HCT116 (cell line): ENCODE measurements around the gene MGA. TPM values are rescaled to one million over a fixed set of nuclear protein-coding genes. Genes with fewer than 3 reads are reported as not detected.

ENCODE experiments used
- ATAC-seq: fragments of 200-7000 bp; cut with Tn5 transposase; 2 replicates; pipeline ENCODE4 v1.9.1; 2020; ENCODE audit warnings: mild to moderate bottlenecking, moderate library complexity
- BruUV-seq: library from RNA; stranded (reverse); fragments of 400-500 nt; replicated peaks from 2 replicates; lab custom pipeline; 2021; lab: Mats Ljungman, UMichigan
- CTCF ChIA-PET: fragments of 300-600 bp; sonication (Branson Sonifier 250); formaldehyde crosslinking; loops from one replicate; lab custom pipeline; 2021; ENCODE audit warnings: antibody characterized with exemption; lab: Charles Lee
- POLR2A ChIA-PET: fragments of 300-600, 350-600 bp; sonication (Branson Sonifier 250); formaldehyde crosslinking; loops from one replicate; lab custom pipeline; 2021; ENCODE audit warnings: antibody characterized with exemption; lab: Charles Lee
- RAD21 ChIA-PET, 2 experiments: fragments of 300-600 bp; sonication (Branson Sonifier 250); formaldehyde crosslinking; loops; one replicate each; lab custom pipeline; 2023; ENCODE audit warnings: low total read pairs in 2 of 2; ENCODE audit not compliant: uncharacterized antibody in 2 of 2, unreplicated experiment in 2 of 2, low non-redundant PET in 1 of 2; lab: Charles Lee
- DNase-seq: peaks from one replicate; pipeline ENCODE4 v3.0.0-alpha.2; 2010; ENCODE audit warnings: low read depth, low spot score
- H2AFZ ChIP-seq: fragments of 200-600 bp; shearing (Covaris generic), sonication (generic); 2 replicates; pipeline ENCODE4 v1.6.1; 2017; ENCODE audit warnings: low read depth, mixed run types, mixed read lengths, antibody characterized with exemption, low read length; ENCODE audit not compliant: poor library complexity, severe bottlenecking
- H3K27ac ChIP-seq: 2 replicates; pipeline ENCODE4 v1.5.1; 2012; ENCODE audit warnings: low read depth, low read length
- H3K27me3 ChIP-seq: fragments of 200-600 bp; sonication (generic); 2 replicates; pipeline ENCODE4 v1.6.1; 2016; ENCODE audit warnings: mixed run types, low read length, mixed read lengths; ENCODE audit not compliant: insufficient read depth
- H3K36me3 ChIP-seq, 2 experiments: fragments of 200-500 bp in 1 of 2; fragments of 200-600 bp in 1 of 2; sonication (Bioruptor generic) in 1 of 2; sonication (generic) in 1 of 2; 2 replicates each; pipeline versions ENCODE4 v1.5.1 to v1.6.1; 2014 to 2016; ENCODE audit warnings: low read length in 2 of 2, inconsistent platforms in 1 of 2, mixed read lengths in 1 of 2, mixed run types in 1 of 2; ENCODE audit not compliant: insufficient read depth in 2 of 2, control insufficient read depth in 1 of 2
- H3K4me1 ChIP-seq, 2 experiments: fragments of 200-600 bp in 1 of 2; sonication (generic) in 1 of 2; 2 replicates each; pipeline versions ENCODE4 v1.5.1 to v1.6.1; 2012 to 2017; ENCODE audit warnings: low read length in 2 of 2, inconsistent platforms in 1 of 2, mild to moderate bottlenecking in 1 of 2, mixed read lengths in 1 of 2, mixed run types in 1 of 2, moderate library complexity in 1 of 2; ENCODE audit not compliant: insufficient read depth in 2 of 2, control insufficient read depth in 1 of 2
- H3K4me2 ChIP-seq: fragments of 200-600 bp; sonication (generic); 2 replicates; pipeline ENCODE4 v1.6.1; 2017; ENCODE audit warnings: mixed run types, low read length, mixed read lengths
- H3K4me3 ChIP-seq, 2 experiments: fragments of 200-600 bp in 1 of 2; sonication (generic) in 1 of 2; replicated peaks in 1 of 2; 2 replicates each; pipeline ENCODE4 v1.5.1; 2011 to 2016; ENCODE audit warnings: low read length in 2 of 2, control low read depth in 1 of 2, low read depth in 1 of 2, mild to moderate bottlenecking in 1 of 2, mixed read lengths in 1 of 2, mixed run types in 1 of 2
- H3K79me2 ChIP-seq: fragments of 200-600 bp; sonication (generic); 2 replicates; pipeline ENCODE4 v1.6.1; 2017; ENCODE audit warnings: mild to moderate bottlenecking, mixed run types, low read length, moderate library complexity, mixed read lengths; ENCODE audit not compliant: insufficient read depth
- H3K9ac ChIP-seq: fragments of 200-600 bp; sonication (generic); 2 replicates; pipeline ENCODE4 v1.6.1; 2016; ENCODE audit warnings: low read length, mixed read lengths
- H3K9me2 ChIP-seq: fragments of 200-600 bp; sonication (generic), shearing (Covaris generic); 2 replicates; pipeline ENCODE4 v1.6.1; 2017; ENCODE audit warnings: mixed run types, mild to moderate bottlenecking, moderate library complexity; ENCODE audit not compliant: insufficient read depth
- H3K9me3 ChIP-seq, 2 experiments: fragments of 200-500 bp in 1 of 2; fragments of 200-600 bp in 1 of 2; sonication (Bioruptor generic) in 1 of 2; sonication (generic) in 1 of 2; 2 replicates each; pipeline ENCODE4 v1.6.1; 2014 to 2017; ENCODE audit warnings: low read length in 2 of 2, mixed read lengths in 2 of 2, inconsistent platforms in 1 of 2, low read depth in 1 of 2, mild to moderate bottlenecking in 1 of 2, mixed run types in 1 of 2, moderate library complexity in 1 of 2; ENCODE audit not compliant: control insufficient read depth in 1 of 2, insufficient read depth in 1 of 2
- H4K20me1 ChIP-seq: fragments of 200-600 bp; sonication (generic), shearing (Covaris generic); 2 replicates; pipeline ENCODE4 v1.6.1; 2017; ENCODE audit warnings: mixed run types, mild to moderate bottlenecking, moderate library complexity; ENCODE audit not compliant: insufficient read depth
- CEBPB ChIP-seq: IDR thresholded peaks from 2 replicates; pipeline ENCODE4 v1.6.1; 2012; ENCODE audit warnings: low read depth
- ELF1 ChIP-seq: IDR thresholded peaks from 2 replicates; pipeline ENCODE4 v1.6.1; 2012; ENCODE audit warnings: low read depth, borderline replicate concordance
- MAX ChIP-seq: IDR thresholded peaks from 2 replicates; pipeline ENCODE4 v1.6.1; 2012
- POLR2A ChIP-seq: IDR thresholded peaks from 2 replicates; pipeline ENCODE4 v1.7.0; 2011; ENCODE audit warnings: borderline replicate concordance; ENCODE audit not compliant: insufficient read depth, insufficient read length; ENCODE audit errors: extremely low read depth
- POLR2AphosphoS5 ChIP-seq: IDR thresholded peaks from 2 replicates; pipeline ENCODE4 v1.6.1; 2011; ENCODE audit warnings: mild to moderate bottlenecking, low read depth, low read length, moderate library complexity
- RAD21 ChIP-seq: IDR thresholded peaks from 2 replicates; pipeline ENCODE4 v1.6.1; 2012; ENCODE audit warnings: low read depth, mild to moderate bottlenecking
- SP1 ChIP-seq: IDR thresholded peaks from 2 replicates; pipeline ENCODE4 v1.6.1; 2012; ENCODE audit warnings: low read depth
- YY1 ChIP-seq: IDR thresholded peaks from 2 replicates; pipeline ENCODE4 v1.6.1; 2011; ENCODE audit warnings: low read length, low read depth, moderate library complexity, mild to moderate bottlenecking; ENCODE audit not compliant: insufficient replicate concordance; ENCODE audit errors: extremely low read depth
- intact Hi-C: fragments of 100-400 bp; cut with micrococcal nuclease; formaldehyde crosslinking; loops from 2 replicates; pipeline ENCODE4 v1.10.0; 2022
- total RNA-seq: library from RNA; stranded (reverse); gene quantifications from one replicate; pipeline ENCODE4 v1.2.1, GENCODE V29; 2021; ENCODE audit not compliant: unreplicated experiment
- TF ChIP-seq, protein P1 (sequence below): IDR thresholded peaks from 2 replicates; pipeline ENCODE4 v1.6.1; 2012
- TF ChIP-seq, protein P2 (sequence below), 3 experiments: fragments of 200-600 bp in 1 of 3; sonication (generic) in 1 of 3; IDR thresholded peaks in 2 of 3; conservative IDR thresholded peaks in 1 of 3; 2 replicates each; pipeline ENCODE4 v1.5.1; 2012 to 2017; ENCODE audit warnings: low read depth in 2 of 3, low read length in 2 of 3, antibody characterized with exemption in 1 of 3, borderline replicate concordance in 1 of 3, control low read depth in 1 of 3, mild to moderate bottlenecking in 1 of 3, mixed read lengths in 1 of 3, mixed run types in 1 of 3, moderate library complexity in 1 of 3; ENCODE audit not compliant: insufficient read depth in 1 of 3

Gene MGA
- total RNA-seq, 1 experiment from 2014 or later, result 28.9 TPM

GRCh38 chr15:41620536-41621199 lies 39.5 kb upstream of the MGA start:
- Histone ChIP-seq H3K27me3 (no peaks in the 10 kb centered on the region), H2AFZ (no peak overlapping the region), H3K4me3 (no peak overlapping the region), H4K20me1 (no peaks in the 10 kb centered on the region), H3K9me3 (no peaks in the 10 kb centered on the region), H3K27ac (no peak overlapping the region), H3K9me2 (no peaks in the 10 kb centered on the region), H3K4me2 (no peak overlapping the region), H3K36me3 (no peaks in the 10 kb centered on the region)
- POLR2A ChIA-PET, result no interaction called here
- ATAC-seq (no peak), DNase-seq (no peak)
- BruUV-seq, result no TSS peak
- intact Hi-C loops, result no loop called here
- no peak for TF ChIP-seq YY1
- TF ChIP-seq, all 23 proteins: peak for 0
- Histone ChIP-seq H3K4me1 (no peaks in the 10 kb centered on the region), H3K9ac (no peak overlapping the region), H3K79me2 (no peaks in the 10 kb centered on the region)
- ChIA-PET RAD21 (no interaction called here), CTCF (interaction anchor here (0.8 kb wide), 1 partner anchor 17 kb away, joined by 6 read pairs; no protein-coding TSS in a partner anchor)

DNA sequence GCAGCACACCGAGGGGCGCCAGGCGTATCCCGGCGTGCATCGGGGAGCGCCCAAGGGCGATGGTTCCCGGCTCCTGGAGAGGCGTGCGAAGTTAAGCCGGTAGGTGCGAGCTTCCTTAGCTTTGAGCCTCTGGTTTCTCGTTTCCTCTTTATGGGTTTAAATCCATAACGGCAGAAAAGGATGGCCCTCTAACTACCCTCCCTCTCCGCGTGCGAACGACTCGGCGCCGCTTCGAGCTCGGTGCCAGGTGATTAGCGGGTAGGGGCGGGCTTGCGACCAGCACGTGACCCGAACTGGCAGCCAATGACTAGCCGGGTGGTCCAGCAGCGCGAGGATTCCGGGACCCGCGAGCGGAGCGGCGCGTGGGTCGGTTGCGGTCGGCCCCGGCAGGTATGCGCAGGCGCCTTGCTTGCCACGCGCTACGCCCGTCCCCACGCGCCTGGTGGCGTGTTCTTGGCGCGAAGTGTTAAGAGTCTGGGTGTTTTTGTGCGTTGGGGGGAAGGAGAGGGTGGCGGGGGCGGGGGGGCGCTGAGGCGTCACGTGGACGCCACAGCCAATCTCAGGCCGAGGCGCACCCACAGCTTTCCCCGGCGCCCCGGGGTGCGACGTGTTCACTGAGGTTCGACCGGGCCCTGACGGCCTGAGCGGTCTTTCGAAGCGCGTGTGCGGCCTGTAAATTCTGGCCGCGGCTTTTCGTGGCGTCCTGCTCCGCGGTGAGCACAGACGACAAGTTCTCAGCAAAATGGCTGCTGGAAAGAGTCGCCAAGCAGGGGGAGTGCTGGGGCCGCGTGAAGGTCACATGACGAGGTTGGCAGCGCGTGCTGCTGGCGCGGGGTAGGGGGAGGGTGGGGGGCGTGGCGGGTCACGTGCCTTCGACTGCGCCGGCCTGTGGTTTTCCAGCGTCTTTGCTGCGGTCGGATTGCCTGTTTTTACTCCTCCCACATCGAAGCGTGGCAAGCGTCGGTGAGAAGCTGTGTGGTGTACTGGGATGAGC lies 38.7 kb upstream of the MGA start:
- no peak overlapping the region for H2AFZ ChIP-seq
- RAD21 ChIA-PET, result no interaction called here
- no peaks in the 10 kb centered on the region for H3K79me2 ChIP-seq
- H3K36me3 ChIP-seq, result no peaks in the 10 kb centered on the region
- POLR2A ChIA-PET, result no interaction called here
- TF ChIP-seq POLR2A (no peak), RAD21 (no peak), MAX (no peak), CEBPB (no peak), SP1 (no peak), ELF1 (no peak), POLR2AphosphoS5 (no peak), YY1 (no peak)
- TF ChIP-seq, protein P1, sequence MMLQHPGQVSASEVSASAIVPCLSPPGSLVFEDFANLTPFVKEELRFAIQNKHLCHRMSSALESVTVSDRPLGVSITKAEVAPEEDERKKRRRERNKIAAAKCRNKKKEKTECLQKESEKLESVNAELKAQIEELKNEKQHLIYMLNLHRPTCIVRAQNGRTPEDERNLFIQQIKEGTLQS, result no peak
- TF ChIP-seq, protein P2, sequence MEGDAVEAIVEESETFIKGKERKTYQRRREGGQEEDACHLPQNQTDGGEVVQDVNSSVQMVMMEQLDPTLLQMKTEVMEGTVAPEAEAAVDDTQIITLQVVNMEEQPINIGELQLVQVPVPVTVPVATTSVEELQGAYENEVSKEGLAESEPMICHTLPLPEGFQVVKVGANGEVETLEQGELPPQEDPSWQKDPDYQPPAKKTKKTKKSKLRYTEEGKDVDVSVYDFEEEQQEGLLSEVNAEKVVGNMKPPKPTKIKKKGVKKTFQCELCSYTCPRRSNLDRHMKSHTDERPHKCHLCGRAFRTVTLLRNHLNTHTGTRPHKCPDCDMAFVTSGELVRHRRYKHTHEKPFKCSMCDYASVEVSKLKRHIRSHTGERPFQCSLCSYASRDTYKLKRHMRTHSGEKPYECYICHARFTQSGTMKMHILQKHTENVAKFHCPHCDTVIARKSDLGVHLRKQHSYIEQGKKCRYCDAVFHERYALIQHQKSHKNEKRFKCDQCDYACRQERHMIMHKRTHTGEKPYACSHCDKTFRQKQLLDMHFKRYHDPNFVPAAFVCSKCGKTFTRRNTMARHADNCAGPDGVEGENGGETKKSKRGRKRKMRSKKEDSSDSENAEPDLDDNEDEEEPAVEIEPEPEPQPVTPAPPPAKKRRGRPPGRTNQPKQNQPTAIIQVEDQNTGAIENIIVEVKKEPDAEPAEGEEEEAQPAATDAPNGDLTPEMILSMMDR (IDR thresholded peaks at IDR 0.05 in 2 of 3, conservative IDR thresholded peaks at IDR 0.05 in 1 of 3; ENCODE audit: borderline replicate concordance in 1 of 3, insufficient read depth in 1 of 3, low read depth in 2 of 3, low read length in 2 of 3), result no peak
- H3K27me3 ChIP-seq, result no peaks in the 10 kb centered on the region
- intact Hi-C loops, result no loop called here
- H3K9me2 ChIP-seq, result no peaks in the 10 kb centered on the region
- no peak for ATAC-seq
- H3K4me3 ChIP-seq, result no peak overlapping the region
- no TSS peak for BruUV-seq
- no peaks in the 10 kb centered on the region for H3K9me3 ChIP-seq
- no peak overlapping the region for H3K27ac ChIP-seq
- no peaks in the 10 kb centered on the region for H4K20me1 ChIP-seq
- DNase-seq, result no peak
- no peaks in the 10 kb centered on the region for H3K4me1 ChIP-seq
- H3K4me2 ChIP-seq, result no peak overlapping the region
- H3K9ac ChIP-seq, result no peak overlapping the region
- CTCF ChIA-PET, result no interaction called here
